Kidney epithelial cell (primary cell): ENCODE results near the gene ELL. TPM values are rescaled to one million over a fixed set of nuclear protein-coding genes. Genes with fewer than 3 reads are reported as not detected.

Source experiments
- DNase-seq: peaks from one replicate; pipeline ENCODE4 v3.0.0-alpha.2; 2010; ENCODE audit warnings: low read depth
- H3K27me3 ChIP-seq: 2 replicates; pipeline ENCODE4 v1.6.0; 2011; ENCODE audit warnings: low read length; ENCODE audit not compliant: control insufficient read depth, insufficient read depth
- H3K36me3 ChIP-seq: 2 replicates; pipeline ENCODE4 v1.5.1; 2011; ENCODE audit warnings: low read length; ENCODE audit not compliant: control insufficient read depth, insufficient read depth
- H3K4me3 ChIP-seq: 2 replicates; pipeline ENCODE4 v1.5.1; 2011; ENCODE audit warnings: low read depth, mild to moderate bottlenecking, control low read depth, low read length
- total RNA-seq: library from RNA; depleted of rRNA; stranded (reverse); fragments of >200 nt; gene quantifications from 2 replicates; pipeline ENCODE4 v1.2.3, GENCODE V29; 2015
- TF ChIP-seq, protein P1 (sequence below): IDR thresholded peaks from 2 replicates; pipeline ENCODE4 v1.5.1; 2011; ENCODE audit warnings: mild to moderate bottlenecking, moderate library complexity, low read length, control low read depth, inconsistent platforms; ENCODE audit not compliant: insufficient read depth, poor library complexity, severe bottlenecking

Gene ELL
- total RNA-seq, 1 donor from 2014 or later, result 13.1 TPM

DNA sequence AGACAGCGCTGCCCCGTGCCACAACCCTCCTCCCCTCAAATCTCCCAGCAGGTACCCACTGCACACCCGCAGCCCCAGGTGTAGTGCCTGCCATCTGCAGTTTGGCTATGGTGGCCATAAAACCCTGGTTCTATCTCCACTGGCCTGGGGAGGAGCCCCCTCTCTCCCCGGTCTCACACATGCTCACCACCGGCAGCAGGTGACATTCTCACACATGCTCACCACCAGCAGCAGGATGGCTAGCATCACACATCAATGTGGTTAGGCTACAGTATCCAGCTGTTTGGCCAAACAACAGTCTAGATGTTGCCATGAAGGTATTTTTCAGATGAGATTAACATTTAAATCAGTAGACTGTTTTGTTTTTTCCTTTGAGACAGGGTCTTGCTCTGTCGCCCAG, 31.1 kb downstream of the ELL start:
- no peaks in the 10 kb centered on the region for H3K27me3 ChIP-seq
- TF ChIP-seq, protein P1, sequence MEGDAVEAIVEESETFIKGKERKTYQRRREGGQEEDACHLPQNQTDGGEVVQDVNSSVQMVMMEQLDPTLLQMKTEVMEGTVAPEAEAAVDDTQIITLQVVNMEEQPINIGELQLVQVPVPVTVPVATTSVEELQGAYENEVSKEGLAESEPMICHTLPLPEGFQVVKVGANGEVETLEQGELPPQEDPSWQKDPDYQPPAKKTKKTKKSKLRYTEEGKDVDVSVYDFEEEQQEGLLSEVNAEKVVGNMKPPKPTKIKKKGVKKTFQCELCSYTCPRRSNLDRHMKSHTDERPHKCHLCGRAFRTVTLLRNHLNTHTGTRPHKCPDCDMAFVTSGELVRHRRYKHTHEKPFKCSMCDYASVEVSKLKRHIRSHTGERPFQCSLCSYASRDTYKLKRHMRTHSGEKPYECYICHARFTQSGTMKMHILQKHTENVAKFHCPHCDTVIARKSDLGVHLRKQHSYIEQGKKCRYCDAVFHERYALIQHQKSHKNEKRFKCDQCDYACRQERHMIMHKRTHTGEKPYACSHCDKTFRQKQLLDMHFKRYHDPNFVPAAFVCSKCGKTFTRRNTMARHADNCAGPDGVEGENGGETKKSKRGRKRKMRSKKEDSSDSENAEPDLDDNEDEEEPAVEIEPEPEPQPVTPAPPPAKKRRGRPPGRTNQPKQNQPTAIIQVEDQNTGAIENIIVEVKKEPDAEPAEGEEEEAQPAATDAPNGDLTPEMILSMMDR, result no peak
- no peaks in the 10 kb centered on the region for H3K36me3 ChIP-seq
- no peak overlapping the region for H3K4me3 ChIP-seq
- no peak for DNase-seq

GRCh38 chr19:18489627-18490184, 32.2 kb downstream of the ELL start:
- DNase-seq, result no peak

DNA sequence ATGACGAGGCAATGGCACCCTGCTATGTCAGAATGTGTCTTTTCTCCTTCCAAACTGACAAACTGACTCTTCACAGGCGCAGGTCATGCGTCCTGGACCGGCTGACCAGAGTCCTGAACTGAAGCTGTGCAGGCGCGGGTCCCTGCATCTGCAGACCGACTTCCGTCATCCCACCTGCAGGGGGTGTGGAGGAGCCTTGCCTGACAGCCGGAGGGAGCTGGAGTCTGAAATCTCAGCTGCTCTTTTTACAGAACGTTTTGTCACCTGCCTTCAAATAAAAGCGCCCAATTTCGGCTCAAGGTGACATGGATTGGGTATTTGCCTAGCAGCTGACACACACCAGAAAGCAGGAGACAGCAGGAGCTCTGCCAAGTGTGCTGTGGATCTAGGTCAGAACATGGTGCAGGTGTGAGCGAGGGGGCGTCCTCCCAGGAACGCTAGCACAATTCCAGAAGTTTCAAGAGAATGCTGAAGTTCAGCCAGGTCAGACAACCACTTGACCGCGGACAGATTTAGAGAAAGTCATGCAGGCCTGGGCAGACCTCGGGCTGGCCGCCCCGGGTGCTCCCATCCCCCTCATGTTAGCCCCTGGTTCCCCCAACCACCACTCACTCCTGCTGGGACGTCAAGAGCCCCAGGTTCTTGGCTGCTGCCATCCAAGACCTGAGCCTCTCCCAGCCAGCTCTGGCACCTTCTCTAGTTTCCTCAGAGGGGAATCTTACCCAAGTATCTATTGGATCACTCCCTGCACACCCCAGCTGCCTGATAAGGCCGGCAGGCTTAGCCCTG, 32.8 kb downstream of the ELL start:
- DNase-seq, result no peak
- TF ChIP-seq, protein P1, result peak; percentile 61
- H3K36me3 ChIP-seq, result no peaks in the 10 kb centered on the region
- no peak overlapping the region for H3K4me3 ChIP-seq
- no peaks in the 10 kb centered on the region for H3K27me3 ChIP-seq

More at GRCh38 chr19:18489627-18490184, 32.2 kb downstream of the ELL start:
- TF ChIP-seq, protein P1, result no peak
- Histone ChIP-seq H3K27me3 (no peaks in the 10 kb centered on the region), H3K4me3 (no peak overlapping the region), H3K36me3 (no peaks in the 10 kb centered on the region)

GRCh38 chr19:18488403-18488723, 33.5 kb downstream of the ELL start:
- no peak for DNase-seq
- H3K36me3 ChIP-seq, result no peaks in the 10 kb centered on the region
- no peak overlapping the region for H3K4me3 ChIP-seq
- no peaks in the 10 kb centered on the region for H3K27me3 ChIP-seq
- TF ChIP-seq, protein P1, result peak; percentile 45

- Histone ChIP-seq H3K36me3 (no peaks in the 10 kb centered on the region), H3K27me3 (no peaks in the 10 kb centered on the region), H3K4me3 (no peak overlapping the region)
- DNase-seq, result no peak
- TF ChIP-seq, protein P1, result no peak
These were observed 34.1 kb downstream of the ELL start for GRCh38 chr19:18487576-18488402.
